22Rv1 (cell line): ENCODE data around the gene TIMM8B.

Experiments
- CTCF ChIP-seq: fragments of 450-650 bp; IDR thresholded peaks from 2 replicates; pipeline ENCODE4 v1.5.1; 2017; ENCODE audit warnings: mild to moderate bottlenecking
- ZFX ChIP-seq: fragments of 450-650 bp; IDR thresholded peaks from 2 replicates; pipeline ENCODE4 v1.6.1; 2017; ENCODE audit warnings: antibody characterized with exemption, borderline replicate concordance

- TF ChIP-seq CTCF = no peak
- TF ChIP-seq ZFX = no peak
Measured at GRCh38 chr11:112128483-112129121, 42.0 kb upstream of the TIMM8B start.
